Breast epithelium (tissue), 3 donors: Measurements from ENCODE around the gene KLHDC4.

Source experiments
- CTCF ChIP-seq, 3 donors: fragments of 450-650 bp; IDR thresholded peaks; one replicate each; pipeline ENCODE4 v1.5.1; 2016 to 2017; ENCODE audit warnings: antibody characterized with exemption in 3 of 3, mild to moderate bottlenecking in 3 of 3, moderate library complexity in 3 of 3
- POLR2A ChIP-seq: fragments of 450-650 bp; IDR thresholded peaks from one replicate; pipeline ENCODE4 v1.6.1; 2016; ENCODE audit warnings: antibody characterized with exemption, mild to moderate bottlenecking, moderate library complexity
- POLR2AphosphoS5 ChIP-seq, 3 donors: sonication (generic); formaldehyde crosslinking; IDR thresholded peaks; one replicate each; pipeline ENCODE4 v1.6.1; 2017; ENCODE audit warnings: antibody characterized with exemption in 3 of 3

- TF ChIP-seq CTCF (IDR thresholded peaks at IDR 0.05): no peak
- TF ChIP-seq POLR2AphosphoS5 (IDR thresholded peaks at IDR 0.05): no peak
- no peak for TF ChIP-seq POLR2A
Measured at GRCh38 chr16:87806641-87807546, 41.1 kb upstream of the KLHDC4 start.
